OCI-LY1 (cell line): ENCODE data around the gene RASGRF1.
A peak's percentile ranks its signal among the peaks of the same experiment; 100 is the strongest.

ENCODE experiments used
- H2AFZ ChIP-seq: fragments of 200-600 bp; sonication (generic), shearing (Covaris generic); 2 replicates; pipeline ENCODE4 v1.6.0; 2014; ENCODE audit warnings: antibody characterized with exemption, mild to moderate bottlenecking, low read length
- H3F3A ChIP-seq: fragments of 200-600 bp; sonication (generic), shearing (Covaris generic); 2 replicates; pipeline ENCODE4 v1.6.0; 2014; ENCODE audit warnings: mild to moderate bottlenecking, antibody characterized with exemption, low read length, moderate library complexity; ENCODE audit not compliant: insufficient read depth
- H3K27ac ChIP-seq: fragments of 200-600 bp; sonication (generic); 2 replicates; pipeline ENCODE4 v1.5.1; 2014; ENCODE audit warnings: low read length, mixed run types, mild to moderate bottlenecking, low read depth; ENCODE audit not compliant: poor library complexity, severe bottlenecking
- H3K27me3 ChIP-seq: fragments of 200-600 bp; sonication (generic); 2 replicates; pipeline ENCODE4 v1.6.0; 2014; ENCODE audit warnings: antibody characterized with exemption, mild to moderate bottlenecking, low read length, moderate library complexity; ENCODE audit not compliant: insufficient read depth
- H3K36me3 ChIP-seq: fragments of 200-600 bp; sonication (generic); 2 replicates; pipeline ENCODE4 v1.6.1; 2014; ENCODE audit warnings: mild to moderate bottlenecking, antibody characterized with exemption, low read length, moderate library complexity, mixed read lengths; ENCODE audit not compliant: insufficient read depth
- H3K4me1 ChIP-seq: fragments of 200-600 bp; sonication (generic); 2 replicates; pipeline ENCODE4 v1.5.1; 2014; ENCODE audit warnings: mild to moderate bottlenecking, low read length, moderate library complexity; ENCODE audit not compliant: insufficient read depth, severe bottlenecking
- H3K4me2 ChIP-seq: fragments of 200-600 bp; sonication (generic), shearing (Covaris generic); 2 replicates; pipeline ENCODE4 v1.6.1; 2014; ENCODE audit warnings: low read length
- H3K4me3 ChIP-seq: fragments of 200-600 bp; sonication (generic); 2 replicates; pipeline ENCODE4 v1.5.1; 2014; ENCODE audit warnings: low read length, low read depth, mild to moderate bottlenecking, mixed read lengths; ENCODE audit not compliant: poor library complexity, severe bottlenecking
- H3K79me2 ChIP-seq: fragments of 200-600 bp; shearing (Covaris generic); 2 replicates; pipeline ENCODE4 v1.6.1; 2016; ENCODE audit warnings: mixed run types, low read length, mixed read lengths; ENCODE audit not compliant: insufficient read depth
- H3K9ac ChIP-seq: fragments of 200-600 bp; sonication (generic), shearing (Covaris generic); 2 replicates; pipeline ENCODE4 v1.6.1; 2014; ENCODE audit warnings: mild to moderate bottlenecking, low read length, mixed read lengths
- H3K9me2 ChIP-seq: fragments of 200-600 bp; sonication (generic), shearing (Covaris generic); 2 replicates; pipeline ENCODE4 v1.6.1; 2014; ENCODE audit warnings: low read depth, mild to moderate bottlenecking, low read length, mixed read lengths
- H3K9me3 ChIP-seq: fragments of 200-600 bp; shearing (Covaris generic); 2 replicates; pipeline ENCODE4 v1.6.1; 2014; ENCODE audit warnings: low read length, mixed read lengths
- H4K20me1 ChIP-seq: fragments of 200-600 bp; sonication (generic), shearing (Covaris generic); 2 replicates; pipeline ENCODE4 v1.6.0; 2016; ENCODE audit warnings: mild to moderate bottlenecking, low read length; ENCODE audit not compliant: insufficient read depth
- CTCF ChIP-seq: fragments of 200-600 bp; sonication (generic), shearing (Covaris generic); IDR thresholded peaks from 2 replicates; pipeline ENCODE4 v1.5.1; 2017; ENCODE audit warnings: mild to moderate bottlenecking, antibody characterized with exemption, low read length, moderate library complexity, mixed read lengths
- EZH2 ChIP-seq: fragments of 200-600 bp; sonication (generic), shearing (Covaris generic); IDR thresholded peaks from 2 replicates; pipeline ENCODE4 v1.8.0; 2017; ENCODE audit warnings: borderline replicate concordance, mixed run types, mild to moderate bottlenecking, antibody characterized with exemption, low read length, moderate library complexity, mixed read lengths

The RASGRF1 gene

GRCh38 chr15:79017953-79018352 is 72.6 kb downstream of the RASGRF1 start:
- Histone ChIP-seq H3F3A (no peaks in the 10 kb centered on the region), H3K36me3 (no peaks in the 10 kb centered on the region), H3K9me3 (no peaks in the 10 kb centered on the region), H4K20me1 (no peaks in the 10 kb centered on the region), H3K79me2 (no peaks in the 10 kb centered on the region), H3K4me2 (0 out of 2 replicates have a peak overlapping the region, but pooled peaks have one; percentile 8), H3K27me3 (no peaks in the 10 kb centered on the region), H3K4me1 (peaks cover 34% of the 10 kb centered on the region), H3K9ac (no peak overlapping the region), H3K4me3 (no peak overlapping the region), H2AFZ (no peak overlapping the region), H3K27ac (peak overlapping the region; percentile 23), H3K9me2 (no peaks in the 10 kb centered on the region)
- no peak for TF ChIP-seq CTCF
- TF ChIP-seq EZH2, result no peak

- no peaks in the 10 kb centered on the region for H3K9me2 ChIP-seq
- H4K20me1 ChIP-seq, result no peaks in the 10 kb centered on the region
- peaks cover 34% of the 10 kb centered on the region for H3K4me1 ChIP-seq
- TF ChIP-seq CTCF (no peak), EZH2 (no peak)
- no peaks in the 10 kb centered on the region for H3K9me3 ChIP-seq
- peak overlapping the region; percentile 10; the same call in 1 of the 2 replicates for H3K9ac ChIP-seq
- H3K27me3 ChIP-seq, result no peaks in the 10 kb centered on the region
- H2AFZ ChIP-seq, result no peak overlapping the region
- no peaks in the 10 kb centered on the region for H3K36me3 ChIP-seq
- peak overlapping the region; percentile 48; the same call in 1 of the 2 replicates for H3K4me2 ChIP-seq
- no peak overlapping the region for H3K4me3 ChIP-seq
- H3K27ac ChIP-seq, result peak overlapping the region; percentile 33
- no peaks in the 10 kb centered on the region for H3F3A ChIP-seq
- H3K79me2 ChIP-seq, result no peaks in the 10 kb centered on the region
These were observed 73.9 kb downstream of the RASGRF1 start for GRCh38 chr15:79016527-79017170.

GRCh38 chr15:79015416-79015815 is 75.2 kb downstream of the RASGRF1 start:
- peak overlapping the region; percentile 33 for H3K27ac ChIP-seq
- H3K79me2 ChIP-seq, result no peaks in the 10 kb centered on the region
- H3K36me3 ChIP-seq, result no peaks in the 10 kb centered on the region
- H3F3A ChIP-seq, result no peaks in the 10 kb centered on the region
- H3K9me3 ChIP-seq, result no peaks in the 10 kb centered on the region
- TF ChIP-seq EZH2 (no peak), CTCF (no peak)
- H3K4me2 ChIP-seq, result peak overlapping the region; percentile 48
- no peaks in the 10 kb centered on the region for H4K20me1 ChIP-seq
- H2AFZ ChIP-seq, result no peak overlapping the region
- H3K4me1 ChIP-seq, result peaks cover 34% of the 10 kb centered on the region
- peak overlapping the region; percentile 17 for H3K9ac ChIP-seq
- H3K27me3 ChIP-seq, result no peaks in the 10 kb centered on the region
- H3K4me3 ChIP-seq, result peak overlapping the region; percentile 41
- no peaks in the 10 kb centered on the region for H3K9me2 ChIP-seq
